Fibroblast of skin of scalp (primary cell): ENCODE data around the gene POLR2L. TPM values are rescaled to one million over a fixed set of nuclear protein-coding genes. Genes with fewer than 3 reads are reported as not detected.

Experiments
- DNase-seq: peaks from one replicate; pipeline ENCODE4 v3.0.0-alpha.2; 2013
- polyA plus RNA-seq, 2 experiments: library from polyadenylated mRNA; unstranded; fragments of 120-200 nt; gene quantifications; one replicate each; pipeline ENCODE4 v1.2.1, GENCODE V29; 2013; ENCODE audit not compliant: insufficient read length in 2 of 2

POLR2L gene
- polyA plus RNA-seq (2013, experiment 1 of 2; ENCODE audit: insufficient read length), result 245 TPM
- polyA plus RNA-seq (2013, experiment 2 of 2; ENCODE audit: insufficient read length), result 186 TPM

- peak; percentile 89 for DNase-seq
These were observed at the start of gene POLR2L, which contains the start of gene TSPAN4 for GRCh38 chr11:842370-843002. Gene POLR2L (minus strand): TSS chr11:842529. CDS start chr11:842508, 21 bp downstream. Gene TSPAN4 (plus strand): TSS chr11:842852. CDS start chr11:850305, 7,453 bp downstream.

- no peak for DNase-seq
These were observed 48.6 kb upstream of the POLR2L start for GRCh38 chr11:890794-891540.

DNA sequence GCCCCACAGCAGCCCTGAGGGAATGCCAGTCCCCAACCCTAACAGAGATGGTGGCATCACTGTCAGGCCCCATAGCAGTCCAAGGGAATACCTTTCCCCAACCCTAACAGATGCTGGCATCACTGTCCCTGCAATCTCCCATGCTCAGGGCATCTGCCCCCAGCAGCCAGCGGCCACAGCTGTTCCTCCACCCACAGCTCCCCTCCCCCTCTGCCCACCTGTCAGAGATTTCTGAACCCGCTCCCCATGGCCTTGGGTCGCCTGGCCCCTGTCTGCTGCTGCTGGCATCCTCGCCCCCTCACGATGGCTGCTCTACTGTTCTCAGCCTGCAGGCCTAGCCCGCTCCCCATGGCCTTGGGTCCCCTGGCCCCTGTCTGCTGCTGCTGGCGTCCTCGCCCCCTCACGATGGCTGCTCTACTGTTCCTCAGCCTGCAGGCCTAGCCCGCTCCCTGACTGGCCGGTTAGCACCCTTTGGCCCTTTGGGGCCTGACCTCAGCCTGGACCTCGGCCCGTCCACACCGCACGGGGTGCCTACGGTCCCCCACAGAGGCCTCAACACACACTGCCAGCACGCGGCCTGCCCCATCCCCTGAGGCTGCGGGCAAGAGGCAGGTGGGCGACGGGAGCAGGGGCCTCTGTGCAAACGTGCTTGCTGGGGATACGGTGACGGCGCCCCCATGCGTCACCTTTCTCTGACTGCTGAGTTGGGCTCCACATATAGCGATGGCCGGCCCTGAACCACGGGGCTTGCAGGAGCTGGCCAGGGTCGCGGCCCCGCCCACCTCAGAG, 47.6 kb upstream of the POLR2L start:
- no peak for DNase-seq

DNA sequence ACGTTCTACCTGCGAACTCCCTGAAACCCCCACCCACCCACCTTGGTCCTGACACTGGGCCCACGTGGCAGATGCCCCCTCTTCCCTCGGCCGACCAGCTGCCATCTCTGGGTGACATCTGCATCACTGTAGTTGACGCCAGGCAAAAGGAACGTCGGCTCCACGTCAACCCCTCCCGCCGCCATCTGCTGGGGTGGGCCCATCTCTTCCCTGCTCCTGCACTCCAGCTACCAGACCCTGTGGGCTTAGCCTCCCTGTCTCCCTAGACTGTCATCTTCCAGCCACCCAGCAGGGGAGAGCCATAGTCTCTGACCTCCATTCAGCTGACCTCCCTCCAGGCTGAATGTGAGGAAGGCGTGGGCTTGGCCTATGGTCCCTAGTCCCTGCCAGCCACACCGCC, 46.9 kb upstream of the POLR2L start:
- no peak for DNase-seq

- DNase-seq, result no peak
These were observed 46.2 kb upstream of the POLR2L start for GRCh38 chr11:888310-889212.

DNA sequence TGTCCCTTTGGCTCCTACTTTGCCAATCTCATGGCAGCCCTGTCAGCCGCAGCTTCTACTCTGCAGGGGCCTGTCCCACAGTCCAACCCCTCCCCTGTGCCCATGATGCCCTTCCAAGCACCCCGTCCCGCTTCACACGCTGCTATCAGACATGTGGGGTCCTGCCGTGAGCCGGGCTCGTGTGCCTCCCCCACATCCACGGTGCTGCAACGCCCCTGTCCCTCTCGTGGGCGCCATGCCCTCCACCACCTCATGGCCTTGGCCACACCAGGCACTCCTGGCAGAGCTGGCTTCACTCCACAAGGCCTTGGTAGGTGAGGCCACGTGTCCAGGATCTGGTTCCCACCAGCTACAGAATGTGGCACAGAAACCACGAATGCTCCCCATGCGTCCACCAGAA, 45.3 kb upstream of the POLR2L start:
- no peak for DNase-seq

- DNase-seq, result no peak
These were observed 44.2 kb upstream of the POLR2L start for GRCh38 chr11:886568-886967.

DNA sequence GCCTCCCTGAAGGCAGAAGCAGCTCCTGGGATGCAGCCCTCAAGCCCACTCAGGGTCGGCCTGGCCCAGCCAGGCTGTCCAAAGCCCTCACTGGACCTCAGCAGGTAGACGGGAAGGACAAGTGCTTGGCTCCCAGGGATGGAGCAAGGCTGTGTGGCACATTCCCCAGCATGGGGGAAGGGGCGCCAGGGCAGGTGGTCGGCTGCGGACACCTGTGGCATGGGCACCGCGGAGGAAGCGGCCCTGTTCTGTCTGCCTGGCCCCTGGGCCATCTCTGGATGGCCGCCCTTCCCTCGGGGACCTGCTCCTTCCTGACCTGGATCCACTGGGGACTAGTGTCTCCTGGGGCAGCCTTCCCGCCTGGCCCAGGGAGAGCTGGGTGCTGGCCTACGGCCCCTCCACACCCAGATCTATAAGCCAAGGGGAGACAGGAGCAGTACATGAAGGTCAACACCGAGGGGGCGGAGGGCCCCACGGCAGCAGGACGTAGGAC, 42.3 kb upstream of the POLR2L start:
- DNase-seq, result no peak

DNA sequence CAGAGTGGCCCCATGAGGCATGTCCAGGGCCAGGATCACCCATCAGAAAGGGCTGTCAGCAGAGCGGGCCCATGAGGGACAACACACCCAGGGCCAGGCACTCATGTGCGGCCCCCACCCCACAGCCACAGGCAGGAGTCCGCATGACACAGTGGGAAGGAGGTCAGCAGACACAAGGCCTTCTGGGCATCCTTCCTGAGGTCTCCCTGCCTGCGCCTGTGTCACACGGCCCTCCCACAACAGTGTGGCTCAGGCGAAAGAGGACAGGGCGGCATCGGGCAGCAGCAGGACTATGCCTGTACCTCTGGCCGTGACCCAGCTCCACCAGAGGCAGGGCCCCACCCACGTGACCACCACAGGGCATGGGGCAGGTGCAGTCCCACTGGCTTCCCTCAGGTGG, 41.2 kb upstream of the POLR2L start:
- no peak for DNase-seq

DNA sequence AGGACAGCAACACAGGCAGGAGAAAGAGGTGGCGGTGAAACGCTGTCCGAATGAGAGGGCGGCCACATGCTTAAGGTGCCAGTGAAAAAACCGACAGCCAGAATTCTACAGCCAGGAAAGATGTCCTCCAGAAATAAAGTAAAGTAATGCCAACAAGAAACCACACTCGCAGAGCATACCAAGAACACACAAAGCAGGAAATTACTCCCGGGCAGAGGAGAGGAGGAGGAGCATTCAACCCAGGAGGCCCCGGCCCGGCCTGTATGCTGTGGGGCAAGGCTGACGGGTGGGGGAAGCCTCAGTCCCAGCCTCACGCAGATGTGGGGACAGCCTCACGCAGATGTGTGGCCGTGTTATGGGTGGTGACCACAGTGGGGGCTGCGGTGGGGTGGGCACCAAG, 40.3 kb upstream of the POLR2L start:
- peak; percentile 71 for DNase-seq

- no peak for DNase-seq
These were observed 38.1 kb upstream of the POLR2L start for GRCh38 chr11:880447-880846.

DNA sequence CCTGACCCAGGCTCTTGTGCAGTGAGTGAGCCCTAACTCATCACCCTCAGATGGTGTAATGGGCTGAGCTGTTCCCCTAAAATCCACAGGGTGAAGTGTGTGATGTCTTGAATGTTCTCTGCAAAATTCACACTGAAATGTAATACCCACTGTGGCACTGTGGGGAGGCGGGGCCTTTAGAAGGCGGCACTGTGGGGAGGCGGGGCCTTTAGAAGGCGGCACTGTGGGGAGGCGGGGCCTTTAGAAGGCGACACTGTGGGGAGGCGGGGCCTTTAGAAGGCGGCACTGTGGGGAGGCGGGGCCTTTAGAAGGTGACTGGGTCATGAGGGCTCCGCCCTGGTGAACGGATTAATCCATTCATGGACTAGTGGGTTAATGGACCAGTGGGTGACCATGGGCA, 35.2 kb upstream of the POLR2L start:
- DNase-seq, result no peak

GRCh38 chr11:876545-876944, 34.2 kb upstream of the POLR2L start:
- DNase-seq, result peak; percentile 34

DNA sequence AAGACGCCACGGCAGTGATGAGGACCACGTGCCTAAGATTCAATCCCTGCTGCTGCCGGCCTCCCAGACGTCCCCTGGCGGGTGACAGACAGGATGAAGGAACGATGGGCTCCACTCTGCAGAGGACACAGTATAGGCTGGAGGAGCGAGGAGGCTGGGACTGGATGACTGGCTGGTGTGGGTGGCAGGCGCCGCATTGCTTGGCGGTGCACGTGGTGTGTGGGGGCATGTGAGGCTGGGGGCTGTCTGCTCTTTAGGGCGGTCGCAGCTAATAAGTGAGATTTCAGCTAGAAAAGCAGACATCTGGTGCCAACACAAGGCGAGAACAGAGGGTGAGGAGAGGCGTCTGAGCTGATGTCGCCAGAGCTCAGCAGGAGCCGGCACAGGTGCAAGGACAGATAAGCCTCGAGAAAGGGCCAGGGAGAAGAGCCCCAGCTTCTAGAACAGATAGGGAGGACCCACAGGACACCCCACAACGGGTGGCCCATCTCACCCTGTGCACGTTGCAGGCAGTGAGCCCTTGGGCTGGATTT, 33.5 kb upstream of the POLR2L start:
- no peak for DNase-seq

- no peak for DNase-seq
These were observed 32.9 kb upstream of the POLR2L start for GRCh38 chr11:875203-875602.

- DNase-seq, result no peak
These were observed 31.4 kb upstream of the POLR2L start for GRCh38 chr11:873706-874105.

- DNase-seq, result no peak
These were observed 30.5 kb upstream of the POLR2L start for GRCh38 chr11:872799-873198.

DNA sequence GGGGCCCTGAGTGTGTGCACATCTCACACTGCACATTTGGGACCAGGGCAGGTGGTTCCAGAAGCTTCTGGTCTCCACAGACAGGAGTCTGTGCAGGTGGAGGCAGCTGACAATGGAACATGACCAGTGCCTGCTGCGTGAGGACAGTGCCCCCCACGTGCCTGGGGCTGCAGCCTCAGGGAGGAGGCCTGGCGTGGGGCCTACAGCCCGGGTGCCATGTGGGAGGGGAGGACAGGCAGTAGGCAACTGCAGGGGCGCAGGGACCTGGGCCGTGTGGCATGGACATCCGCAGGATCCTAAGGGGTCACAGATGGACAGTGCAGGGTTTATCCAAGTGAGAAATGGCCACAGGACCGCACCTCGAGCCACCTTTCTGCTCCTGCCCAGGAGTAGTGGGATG, 29.1 kb upstream of the POLR2L start:
- DNase-seq, result no peak

GRCh38 chr11:870418-870817, 28.1 kb upstream of the POLR2L start:
- no peak for DNase-seq

DNA sequence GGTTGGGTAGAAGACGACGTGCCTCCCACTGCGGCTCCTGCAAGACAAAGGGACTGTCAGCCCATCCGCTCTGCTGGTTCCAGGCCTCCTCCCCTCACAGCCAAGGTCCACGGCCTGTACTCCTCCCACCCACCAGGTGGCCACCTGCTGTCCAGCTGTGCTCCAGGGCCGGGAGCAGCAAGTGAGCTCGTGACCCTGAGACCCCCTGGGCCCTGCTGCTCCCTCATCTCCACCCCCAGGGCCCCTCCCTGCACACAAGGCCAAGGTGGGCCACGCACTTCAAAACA, 27.7 kb upstream of the POLR2L start:
- DNase-seq, result no peak

- no peak for DNase-seq
These were observed 27.2 kb upstream of the POLR2L start for GRCh38 chr11:869399-870126.
